Activated CD4-positive, alpha-beta T cell treated with anti-CD3 and anti-CD28 coated beads, Interleukin-2, amount 50 U/mL, for 48 hours (primary cell): ENCODE data around the gene SASH1.

ENCODE experiments used
- DNase-seq, 2 experiments: peaks; one replicate each; pipeline ENCODE4 v3.0.0-alpha.2; 2020

SASH1 gene

GRCh38 chr6:148461986-148462577, 119.4 kb downstream of the SASH1 start:
- no peak for DNase-seq

DNA sequence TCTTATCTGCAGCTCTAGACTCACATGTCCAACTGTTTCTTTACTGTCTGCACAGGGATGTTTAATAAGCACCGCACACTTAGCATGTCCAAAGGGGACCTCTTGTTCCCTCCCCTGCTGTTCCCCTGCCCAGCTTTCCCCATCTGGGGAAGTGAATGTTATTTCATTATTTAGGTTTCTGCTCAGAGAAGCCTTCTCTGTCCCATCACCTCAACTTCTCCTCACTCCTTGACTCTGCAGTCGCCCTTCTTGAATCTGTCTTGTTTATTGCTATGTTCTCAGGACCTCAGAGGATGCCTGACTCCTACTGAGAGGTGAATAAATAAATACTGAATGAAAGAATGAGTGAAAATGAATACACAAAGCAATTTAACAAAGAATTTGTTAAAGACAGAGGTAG, 121.0 kb downstream of the SASH1 start:
- DNase-seq, result no peak

DNA sequence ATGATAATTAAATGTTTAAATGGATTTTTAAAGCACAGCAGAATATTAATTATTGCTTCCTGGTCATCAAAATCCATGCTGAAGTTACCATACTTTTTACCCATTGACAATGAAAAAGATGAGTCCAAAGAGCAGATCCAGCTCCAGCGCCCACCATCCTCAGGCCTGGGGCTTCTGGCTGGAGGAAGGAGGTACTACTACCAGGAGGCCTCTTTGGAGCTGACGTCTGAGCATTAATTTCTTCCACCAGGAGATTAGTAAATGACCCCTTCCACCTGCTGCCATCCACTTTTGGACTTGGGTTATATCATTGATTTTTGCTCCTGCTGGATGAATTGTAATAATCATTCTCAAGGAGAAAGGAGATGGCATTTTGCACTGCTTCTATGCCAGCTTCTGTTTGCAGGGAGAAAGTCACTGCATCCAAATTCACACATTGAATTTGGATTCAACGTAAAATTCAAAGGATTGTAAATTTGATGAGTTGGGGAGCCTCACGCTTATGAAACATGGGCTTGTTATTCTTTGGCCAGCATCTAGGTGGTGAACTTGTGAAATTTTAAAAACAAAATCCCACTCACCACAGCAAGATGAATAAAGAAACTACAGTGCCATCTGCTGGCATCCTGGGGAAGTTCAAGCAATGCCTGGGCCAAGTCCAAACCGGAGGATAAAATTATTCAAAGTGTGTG, 121.8 kb downstream of the SASH1 start:
- peak; percentile 68 to 72 for DNase-seq

- DNase-seq, result no peak
Observed at GRCh38 chr6:148465011-148465335, 122.3 kb downstream of the SASH1 start.

DNA sequence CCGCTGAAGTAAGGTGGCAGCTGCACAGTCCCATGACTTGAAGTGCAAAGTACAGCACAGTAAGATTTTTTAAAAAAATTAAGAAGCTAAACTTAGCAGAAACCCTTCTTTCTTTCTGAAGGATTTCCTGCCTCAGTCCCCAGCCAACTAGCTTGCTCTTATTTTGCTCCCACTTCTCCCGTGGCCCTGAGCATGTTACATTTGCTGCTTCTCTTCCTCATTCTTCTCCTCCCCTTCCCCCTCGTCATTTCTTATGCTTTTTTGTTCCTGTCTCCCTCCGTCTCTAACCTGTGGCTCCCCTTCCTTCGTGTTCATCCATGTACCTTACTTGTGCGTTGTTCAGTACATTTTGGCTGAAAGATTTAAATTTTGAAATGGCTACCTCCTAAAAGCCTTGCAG, 123.0 kb downstream of the SASH1 start:
- DNase-seq, result no peak

- no peak for DNase-seq
Observed at GRCh38 chr6:148466158-148466557, 123.5 kb downstream of the SASH1 start.

GRCh38 chr6:148467926-148468325, 125.3 kb downstream of the SASH1 start:
- DNase-seq, result no peak

DNA sequence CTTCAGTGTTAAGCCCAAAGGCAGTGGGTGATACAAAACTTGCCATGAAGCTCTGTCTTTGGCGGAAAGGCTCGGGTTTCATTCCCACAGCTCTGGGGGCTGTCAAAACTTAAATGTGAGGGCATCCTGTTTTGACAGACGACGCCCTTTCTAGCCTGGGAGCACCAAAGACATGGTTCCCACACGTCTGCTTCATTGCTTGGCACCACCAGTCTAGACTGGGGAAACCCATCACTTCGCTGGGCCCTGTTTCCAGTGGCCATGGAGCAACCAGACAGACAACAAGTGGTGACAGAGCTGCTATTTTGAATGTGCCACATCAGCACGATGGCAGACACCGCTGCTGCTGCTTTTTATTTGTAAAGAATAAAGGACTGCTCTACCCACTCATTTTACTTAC, 127.5 kb downstream of the SASH1 start:
- DNase-seq, result no peak

- DNase-seq, result no peak
Observed at GRCh38 chr6:148470606-148471465, 128.2 kb downstream of the SASH1 start.

DNA sequence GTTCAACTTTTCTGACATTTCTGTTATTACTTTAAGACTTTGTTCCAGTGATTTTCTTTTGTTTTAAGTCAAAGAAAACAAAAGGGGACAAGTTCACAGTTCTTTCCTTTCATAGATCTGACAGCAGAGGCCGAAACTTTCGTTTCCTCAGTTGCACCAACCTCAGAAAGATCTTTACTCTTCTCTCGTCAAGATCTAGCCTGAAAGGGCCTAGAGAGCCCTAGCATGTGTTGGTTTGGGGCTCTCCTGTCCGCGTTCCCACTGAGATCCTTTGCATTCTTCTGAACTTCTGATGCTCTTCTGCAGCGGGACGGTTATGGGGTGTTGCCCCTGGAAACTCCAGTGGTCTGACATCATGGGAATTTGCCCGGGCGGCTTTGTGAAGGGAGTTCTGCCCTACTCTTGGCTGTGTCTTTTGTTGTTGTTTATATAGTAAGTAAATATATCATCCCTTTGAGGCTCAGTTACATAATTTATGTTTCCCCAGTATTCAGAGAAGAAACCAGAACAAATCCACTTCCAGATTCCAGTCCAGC, 129.1 kb downstream of the SASH1 start:
- no peak for DNase-seq

- no peak for DNase-seq
Observed at GRCh38 chr6:148472171-148473105, 129.8 kb downstream of the SASH1 start.

- DNase-seq, result no peak
Observed at GRCh38 chr6:148479497-148479896, 136.9 kb downstream of the SASH1 start.

DNA sequence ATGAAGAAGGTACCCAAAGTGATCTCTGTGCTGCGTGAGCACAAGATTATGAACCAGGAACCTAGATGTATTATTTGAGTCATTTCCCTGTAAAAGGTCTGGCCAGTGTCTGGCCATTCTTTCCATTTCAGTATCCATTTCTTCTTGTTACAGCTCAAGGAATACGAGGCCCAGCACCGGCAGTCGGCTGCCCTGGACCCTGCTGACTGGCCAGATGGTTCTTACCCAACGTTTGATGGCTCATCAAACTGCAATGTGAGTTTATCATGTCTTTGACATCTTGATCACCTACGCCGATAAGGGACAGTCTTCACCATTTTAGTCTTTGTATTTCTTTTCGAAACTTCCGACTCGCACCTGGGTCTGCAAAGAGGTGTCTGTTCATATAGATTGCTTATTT, 144.8 kb downstream of the SASH1 start:
- DNase-seq, result no peak

DNA sequence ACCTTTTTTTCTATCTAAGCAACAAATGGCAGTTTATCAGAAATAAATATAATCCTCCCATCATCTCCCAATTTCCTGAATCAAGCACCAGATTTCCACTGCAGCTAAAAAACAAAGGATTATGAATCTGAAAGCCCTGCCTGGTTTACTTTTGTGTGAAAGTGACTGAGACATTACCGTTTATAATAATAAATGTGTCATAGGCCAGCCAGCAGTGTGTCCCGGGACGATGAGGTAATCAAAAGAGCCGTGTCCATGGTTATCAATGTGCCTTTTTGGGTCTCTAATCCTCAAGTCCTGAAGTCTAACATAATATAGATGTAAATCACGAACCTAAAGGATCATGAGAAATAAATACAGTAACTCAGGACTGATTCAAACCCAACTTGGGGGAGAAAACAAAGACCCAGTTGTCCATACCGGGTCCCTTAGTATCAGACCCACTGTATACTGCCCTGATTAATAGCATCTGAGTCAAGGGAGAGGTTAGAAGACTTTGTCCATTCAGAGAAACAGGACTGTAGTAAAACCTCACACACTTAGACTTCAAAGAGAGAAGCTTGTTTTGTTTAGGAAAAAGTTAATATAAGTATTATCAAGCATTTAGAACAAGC, 149.1 kb downstream of the SASH1 start:
- no peak for DNase-seq

DNA sequence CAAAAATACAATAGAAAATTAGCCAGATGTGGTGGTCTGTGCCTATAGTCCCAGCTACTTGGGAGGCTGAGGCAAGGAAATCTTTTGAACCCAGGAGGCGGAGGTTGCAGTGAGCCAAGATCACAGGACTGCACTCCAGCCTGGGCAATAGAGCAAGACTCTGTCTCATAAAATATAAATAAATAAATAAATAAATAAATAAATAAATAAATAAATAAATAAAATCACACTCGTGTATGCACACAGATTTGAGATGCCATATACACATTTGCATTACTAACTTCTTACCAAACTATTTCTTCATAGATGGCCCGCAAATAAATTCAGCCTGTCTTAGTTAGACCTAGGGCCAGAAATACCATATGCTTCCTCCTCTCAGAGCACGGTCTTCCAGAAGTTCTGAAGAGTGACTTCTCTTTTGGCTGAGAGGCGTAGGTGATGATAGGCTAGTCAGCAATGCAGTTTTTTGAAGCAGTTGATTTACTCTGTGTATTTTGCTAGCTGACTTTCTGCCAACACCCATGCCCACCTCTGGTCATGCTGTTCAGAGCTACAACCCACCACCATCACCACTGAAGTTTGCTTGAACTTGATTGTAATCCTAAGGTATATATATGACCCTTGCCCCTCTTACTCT, 150.1 kb downstream of the SASH1 start:
- DNase-seq, result no peak

- DNase-seq, result no peak
Observed at GRCh38 chr6:148493424-148493823, 150.8 kb downstream of the SASH1 start.

DNA sequence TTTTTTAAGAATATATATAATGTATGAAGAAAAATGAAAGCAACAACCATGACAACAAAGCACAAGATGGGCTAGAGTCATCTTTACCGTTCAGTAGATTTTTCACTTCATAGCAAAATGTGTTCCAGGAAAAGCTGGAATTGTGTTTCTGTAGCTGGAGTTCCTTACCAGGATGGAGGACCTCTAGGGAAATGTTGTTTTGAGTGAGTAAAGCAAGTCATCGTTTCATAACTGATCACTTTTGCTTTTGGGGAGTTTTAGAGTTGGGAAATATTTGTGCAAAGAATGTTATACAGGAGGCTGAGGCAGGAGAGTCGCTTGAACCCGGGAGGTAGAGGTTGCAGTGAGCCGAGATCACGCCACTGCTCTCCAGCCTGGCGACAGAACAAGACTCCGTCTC, 151.6 kb downstream of the SASH1 start:
- DNase-seq, result no peak

- no peak for DNase-seq
Observed at GRCh38 chr6:148495029-148495428, 152.4 kb downstream of the SASH1 start.

- no peak for DNase-seq
Observed at GRCh38 chr6:148497257-148497656, 154.6 kb downstream of the SASH1 start.

- DNase-seq, result no peak
Observed at GRCh38 chr6:148497717-148498116, 155.1 kb downstream of the SASH1 start.

- no peak for DNase-seq
Observed at GRCh38 chr6:148500402-148500801, 157.8 kb downstream of the SASH1 start.

DNA sequence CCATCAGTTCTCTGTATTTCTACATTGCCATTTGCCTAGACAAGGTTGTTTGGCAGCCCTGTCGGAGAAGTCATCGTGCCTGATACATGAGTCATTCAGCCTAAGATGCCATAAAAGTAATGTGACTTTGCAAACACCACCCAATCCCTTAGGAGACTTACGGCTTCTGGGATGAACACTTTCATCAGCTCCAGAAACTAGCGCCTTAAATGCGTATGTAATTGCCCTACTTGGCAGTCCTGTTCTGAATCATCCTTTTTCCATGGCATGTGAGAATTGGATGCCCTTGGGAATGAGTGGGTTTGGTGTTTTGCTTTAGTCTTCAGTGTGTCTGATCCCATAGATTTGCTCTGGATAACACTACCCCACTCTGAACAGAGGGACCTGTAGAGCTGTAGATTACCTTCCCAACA, 158.5 kb downstream of the SASH1 start:
- DNase-seq, result no peak
